Mucosa of descending colon (tissue), 3 donors: Measurements from ENCODE around the gene CFAP73. TPM values are rescaled to one million over a fixed set of nuclear protein-coding genes. Genes with fewer than 3 reads are reported as not detected.

ENCODE experiments used
- ATAC-seq: fragments of 200-7000 bp; cut with Tn5 transposase; one replicate; pipeline ENCODE4 v1.9.1; 2020; ENCODE audit warnings: mild to moderate bottlenecking, moderate library complexity
- DNase-seq, 3 donors: peaks; one replicate each; pipeline ENCODE4 v3.0.0-alpha.2; 2020
- H3K36me3 ChIP-seq: fragments of 200-600 bp; one replicate; pipeline ENCODE4 v1.8.0; 2021; ENCODE audit warnings: low read depth, mild to moderate bottlenecking
- H3K4me1 ChIP-seq: fragments of 200-600 bp; one replicate; pipeline ENCODE4 v1.8.0; 2021; ENCODE audit warnings: low read depth, mild to moderate bottlenecking
- H3K4me3 ChIP-seq: fragments of 200-600 bp; one replicate; pipeline ENCODE4 v1.8.0; 2021; ENCODE audit warnings: mild to moderate bottlenecking
- H3K9me3 ChIP-seq: fragments of 200-600 bp; one replicate; pipeline ENCODE4 v1.8.0; 2021; ENCODE audit warnings: mild to moderate bottlenecking
- intact Hi-C, 2 donors: fragments of 100-400 bp; cut with DNase I in 1 of 2; cut with micrococcal nuclease in 1 of 2; formaldehyde crosslinking; loops; one replicate each; pipeline versions ENCODE4 v1.11.0 to v1.11.1; 2022; cut with DNase I, micrococcal nuclease
- total RNA-seq, 3 donors: library from RNA; stranded (reverse); fragmentation: NEBNext Ultra II Directional in 2 of 3; extraction: Animal tissue kit (Norgen Biotek cat#: 25700) in 2 of 3; gene quantifications; one replicate each; pipeline versions ENCODE4 v1.2.1 to v1.2.4, GENCODE V29; 2021 to 2023
- TF ChIP-seq, protein P1 (sequence below): fragments of 200-600 bp; IDR thresholded peaks from one replicate; pipeline ENCODE4 v1.8.0; 2022; ENCODE audit warnings: antibody characterized with exemption, mild to moderate bottlenecking
- donor health status: DM: no; HTN: no; CAD: no; lungs with moderate emphysema.
- donor health status: DM: no; HTN: no; CAD: no.
- donor health status: DM: no; HTN: yes; CAD: no.

Gene CFAP73
- total RNA-seq, 3 donors from 2014 or later = 0.34 TPM; not detected in 2

DNA sequence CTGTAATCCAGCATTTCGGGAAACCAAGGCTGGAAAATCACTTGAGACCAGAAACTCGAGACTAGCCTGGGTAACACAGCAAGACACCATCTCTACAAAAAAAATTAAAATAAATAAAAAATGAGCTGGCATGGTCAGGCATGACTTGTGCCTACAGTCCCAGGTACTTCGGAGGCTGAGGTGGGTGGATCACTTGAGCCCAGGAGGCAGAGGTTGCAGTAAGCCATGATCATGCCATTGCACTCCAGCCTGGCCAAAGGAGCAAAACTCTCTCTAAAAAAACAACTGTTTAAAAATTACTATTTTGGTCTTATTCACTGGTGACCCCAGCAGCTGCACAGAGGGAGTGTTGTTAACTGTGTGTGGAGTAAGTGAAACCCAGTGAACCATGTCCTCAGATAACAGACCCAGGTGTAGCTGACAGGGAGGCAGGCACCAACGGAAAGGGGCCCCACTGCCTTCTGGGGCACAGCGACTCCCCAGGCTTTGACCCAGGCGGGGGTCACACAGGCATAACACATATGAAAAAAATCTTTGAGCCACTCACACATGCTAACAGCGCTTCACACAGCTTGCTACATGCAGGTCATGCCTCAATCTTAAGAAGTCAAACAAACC, 23.7 kb downstream of the CFAP73 start:
- Histone ChIP-seq H3K4me3 (no peak overlapping the region), H3K4me1 (no peaks in the 10 kb centered on the region), H3K9me3 (no peaks in the 10 kb centered on the region), H3K36me3 (no peaks in the 10 kb centered on the region)
- TF ChIP-seq, protein P1, sequence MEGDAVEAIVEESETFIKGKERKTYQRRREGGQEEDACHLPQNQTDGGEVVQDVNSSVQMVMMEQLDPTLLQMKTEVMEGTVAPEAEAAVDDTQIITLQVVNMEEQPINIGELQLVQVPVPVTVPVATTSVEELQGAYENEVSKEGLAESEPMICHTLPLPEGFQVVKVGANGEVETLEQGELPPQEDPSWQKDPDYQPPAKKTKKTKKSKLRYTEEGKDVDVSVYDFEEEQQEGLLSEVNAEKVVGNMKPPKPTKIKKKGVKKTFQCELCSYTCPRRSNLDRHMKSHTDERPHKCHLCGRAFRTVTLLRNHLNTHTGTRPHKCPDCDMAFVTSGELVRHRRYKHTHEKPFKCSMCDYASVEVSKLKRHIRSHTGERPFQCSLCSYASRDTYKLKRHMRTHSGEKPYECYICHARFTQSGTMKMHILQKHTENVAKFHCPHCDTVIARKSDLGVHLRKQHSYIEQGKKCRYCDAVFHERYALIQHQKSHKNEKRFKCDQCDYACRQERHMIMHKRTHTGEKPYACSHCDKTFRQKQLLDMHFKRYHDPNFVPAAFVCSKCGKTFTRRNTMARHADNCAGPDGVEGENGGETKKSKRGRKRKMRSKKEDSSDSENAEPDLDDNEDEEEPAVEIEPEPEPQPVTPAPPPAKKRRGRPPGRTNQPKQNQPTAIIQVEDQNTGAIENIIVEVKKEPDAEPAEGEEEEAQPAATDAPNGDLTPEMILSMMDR = no peak
- intact Hi-C loops = loop anchor here (10.0 kb wide), 1 partner anchor 128 kb away; no protein-coding TSS in a partner anchor
- ATAC-seq (no peak), DNase-seq (no peak)

GRCh38 chr12:113174461-113175384, 25.2 kb downstream of the CFAP73 start:
- TF ChIP-seq, protein P1 = peak; percentile 98
- peak; percentile 66 to 85 (median 83) for DNase-seq
- peak; percentile 92 for ATAC-seq
- H3K4me1 ChIP-seq = no peaks in the 10 kb centered on the region
- no peaks in the 10 kb centered on the region for H3K36me3 ChIP-seq
- intact Hi-C loops = loop anchor here (10.0 kb wide), 1 partner anchor 130 kb away; no protein-coding TSS in a partner anchor
- no peaks in the 10 kb centered on the region for H3K9me3 ChIP-seq
- H3K4me3 ChIP-seq = no peak overlapping the region

GRCh38 chr12:113179023-113179422, 29.5 kb downstream of the CFAP73 start:
- Histone ChIP-seq H3K9me3 (no peaks in the 10 kb centered on the region), H3K4me3 (no peak overlapping the region), H3K36me3 (no peaks in the 10 kb centered on the region), H3K4me1 (peaks cover 8% of the 10 kb centered on the region)
- intact Hi-C loops = loop anchor here (10.0 kb wide), 1 partner anchor 134 kb away; no protein-coding TSS in a partner anchor
- DNase-seq (no peak), ATAC-seq (no peak)
- TF ChIP-seq, protein P1 = no peak

GRCh38 chr12:113180333-113180732, 30.8 kb downstream of the CFAP73 start:
- Histone ChIP-seq H3K4me1 (peaks cover 12% of the 10 kb centered on the region), H3K4me3 (no peak overlapping the region), H3K36me3 (no peaks in the 10 kb centered on the region), H3K9me3 (no peaks in the 10 kb centered on the region)
- DNase-seq = no peak
- no peak for ATAC-seq
- TF ChIP-seq, protein P1 = no peak
- intact Hi-C loops = no loop called here

- Histone ChIP-seq H3K4me1 (peaks cover 18% of the 10 kb centered on the region), H3K36me3 (no peaks in the 10 kb centered on the region), H3K9me3 (no peaks in the 10 kb centered on the region), H3K4me3 (no peak overlapping the region)
- no peak for ATAC-seq
- TF ChIP-seq, protein P1 = no peak
- intact Hi-C loops = no loop called here
- no peak for DNase-seq
Measured at GRCh38 chr12:113181975-113182374, 32.5 kb downstream of the CFAP73 start.
